Stimulated activated CD8-positive, alpha-beta memory T cell treated with anti-CD3 and anti-CD28 coated beads, Interleukin-7, amount 100 ng/mL, for 24 hours (primary cell): ENCODE measurements around the gene P3H3.
A peak's percentile ranks its signal among the peaks of the same experiment; 100 is the strongest.
"Not testable (repeated sequence)": the region's sequence is repeated elsewhere in the genome, so short reads cannot be mapped to it uniquely, and the experiment has no call there.

Experiments
- DNase-seq: peaks from one replicate; pipeline ENCODE4 v3.0.0-alpha.2; 2020; ENCODE audit warnings: low read depth

P3H3 gene

DNA sequence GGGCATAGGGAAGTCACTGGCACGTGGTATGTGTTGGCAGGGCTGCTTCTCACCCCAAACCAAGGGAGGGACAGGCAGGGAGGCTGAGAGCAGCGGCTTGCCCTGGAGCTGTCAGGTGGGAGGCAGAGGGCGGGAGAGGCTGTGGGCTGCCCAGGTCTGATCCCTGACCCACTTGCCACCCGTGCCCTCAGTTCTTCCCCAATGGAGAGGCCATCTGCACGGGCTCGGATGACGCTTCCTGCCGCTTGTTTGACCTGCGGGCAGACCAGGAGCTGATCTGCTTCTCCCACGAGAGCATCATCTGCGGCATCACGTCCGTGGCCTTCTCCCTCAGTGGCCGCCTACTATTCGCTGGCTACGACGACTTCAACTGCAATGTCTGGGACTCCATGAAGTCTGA is 17.2 kb downstream of the P3H3 start:
- no peak for DNase-seq

GRCh38 chr12:6846316-6846869 is 18.2 kb downstream of the P3H3 start:
- DNase-seq, result no peak

DNA sequence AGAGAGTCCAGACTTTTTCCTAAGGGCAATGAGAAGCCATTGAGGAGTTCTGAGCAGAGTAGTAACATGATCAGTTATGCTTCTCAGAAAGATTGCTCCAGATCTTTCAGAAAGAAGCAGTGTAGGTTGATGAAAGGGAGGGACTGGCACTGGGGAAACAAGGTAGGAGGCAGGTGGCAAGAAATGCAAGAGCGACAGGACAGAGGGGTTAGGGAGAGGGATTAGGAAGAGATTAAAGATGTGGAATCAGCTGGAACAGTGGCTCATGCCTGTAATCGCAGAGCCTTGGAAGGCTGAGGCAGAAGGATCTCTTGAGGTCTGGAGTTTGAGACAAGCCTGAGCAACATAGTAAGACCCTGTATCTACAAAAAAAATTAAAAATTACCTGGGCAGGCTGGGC is 19.5 kb downstream of the P3H3 start:
- no peak for DNase-seq

DNA sequence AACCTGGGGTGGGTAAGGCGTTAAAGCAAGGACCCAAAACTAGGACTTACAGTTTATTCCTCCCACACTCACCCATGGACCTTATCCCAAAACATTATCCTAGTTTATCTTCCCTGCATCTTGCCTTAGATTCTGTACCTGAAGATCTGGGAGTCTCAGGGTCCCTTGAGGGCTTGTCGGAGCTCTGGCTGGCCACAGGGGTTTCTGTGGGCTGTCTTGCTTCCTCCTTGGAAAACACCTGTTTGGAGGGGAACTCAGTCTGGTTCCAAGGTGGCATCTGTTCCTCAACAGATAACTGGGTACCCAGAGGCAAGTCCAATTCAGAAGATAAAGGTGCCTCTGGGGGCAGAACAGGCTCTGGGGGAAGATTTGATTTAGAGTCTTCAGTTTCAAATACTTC is 21.2 kb downstream of the P3H3 start:
- DNase-seq, result no peak

GRCh38 chr12:6849976-6850560 is 21.9 kb downstream of the P3H3 start:
- DNase-seq, result no peak

DNA sequence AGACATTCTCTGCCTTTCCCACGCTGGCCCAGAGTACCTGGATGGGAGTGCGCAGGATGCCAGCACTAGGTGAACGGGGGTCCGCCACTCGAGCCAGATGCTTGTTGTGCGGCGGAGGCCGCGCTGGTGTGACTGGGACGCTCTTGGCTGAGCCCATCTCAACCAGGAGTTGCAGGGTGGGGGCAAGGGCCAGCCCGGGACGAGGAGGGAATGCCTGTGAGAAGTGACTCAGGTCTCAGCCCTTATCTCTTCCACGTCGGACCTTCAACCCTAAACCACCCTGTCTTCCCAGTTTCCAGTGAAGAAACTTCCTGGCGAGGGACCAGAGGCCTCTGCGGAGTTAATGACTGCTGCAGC is 22.6 kb downstream of the P3H3 start:
- no peak for DNase-seq

- DNase-seq, result peak; percentile 85
These were observed 23.1 kb downstream of the P3H3 start, which contains the start of gene CDCA3 for GRCh38 chr12:6851153-6851920. Gene CDCA3, minus strand, starts transcription at chr12:6851286. Its CDS starts 334 bp downstream, at chr12:6850952.

- DNase-seq, result peak; percentile 93
These were observed 23.9 kb downstream of the P3H3 start, which contains the start of gene USP5 for GRCh38 chr12:6851921-6852650. Gene USP5, plus strand, starts transcription at chr12:6852150. Its CDS starts 30 bp downstream, at chr12:6852180.

GRCh38 chr12:6852651-6853354 is 24.6 kb downstream of the P3H3 start:
- DNase-seq, result peak; percentile 56

GRCh38 chr12:6853626-6854025 is 25.4 kb downstream of the P3H3 start:
- no peak for DNase-seq

GRCh38 chr12:6854036-6854435 is 25.8 kb downstream of the P3H3 start:
- DNase-seq, result no peak

DNA sequence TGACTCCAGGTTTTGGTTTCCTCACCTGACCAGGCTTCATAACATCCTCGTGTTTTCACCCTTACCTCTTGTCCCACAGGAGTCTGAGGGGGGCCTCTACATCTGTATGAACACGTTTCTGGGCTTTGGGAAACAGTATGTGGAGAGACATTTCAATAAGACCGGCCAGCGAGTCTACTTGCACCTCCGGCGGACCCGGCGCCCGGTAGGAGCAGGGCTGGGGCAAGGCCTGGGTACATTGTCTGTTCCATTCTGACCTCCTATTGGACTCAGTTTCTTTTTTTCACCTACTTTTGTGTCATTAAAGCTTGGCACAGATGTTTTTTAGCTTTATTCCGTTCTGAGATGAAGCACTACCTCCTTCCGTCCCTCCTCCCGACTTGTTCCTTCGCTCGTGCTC is 27.1 kb downstream of the P3H3 start:
- no peak for DNase-seq

DNA sequence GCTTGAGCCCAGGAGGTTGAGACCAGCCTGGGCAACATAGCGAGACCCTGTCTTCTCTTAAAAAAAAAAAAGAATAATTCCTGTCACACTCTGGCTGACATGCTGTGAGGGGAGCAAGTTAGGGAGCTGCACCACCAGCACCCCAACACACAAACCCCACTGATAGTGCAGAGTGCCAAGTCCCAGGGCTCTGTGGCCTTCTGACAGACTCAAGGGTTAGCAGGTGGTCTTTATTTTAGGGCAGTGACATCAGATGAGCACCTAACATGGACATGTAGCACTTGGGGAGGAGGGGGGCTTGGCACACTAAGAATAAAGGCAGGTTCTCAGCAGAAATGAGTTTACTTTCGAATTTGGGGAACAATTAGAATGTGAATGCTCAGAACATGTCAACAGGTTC is 30.6 kb downstream of the P3H3 start:
- DNase-seq, result no peak

DNA sequence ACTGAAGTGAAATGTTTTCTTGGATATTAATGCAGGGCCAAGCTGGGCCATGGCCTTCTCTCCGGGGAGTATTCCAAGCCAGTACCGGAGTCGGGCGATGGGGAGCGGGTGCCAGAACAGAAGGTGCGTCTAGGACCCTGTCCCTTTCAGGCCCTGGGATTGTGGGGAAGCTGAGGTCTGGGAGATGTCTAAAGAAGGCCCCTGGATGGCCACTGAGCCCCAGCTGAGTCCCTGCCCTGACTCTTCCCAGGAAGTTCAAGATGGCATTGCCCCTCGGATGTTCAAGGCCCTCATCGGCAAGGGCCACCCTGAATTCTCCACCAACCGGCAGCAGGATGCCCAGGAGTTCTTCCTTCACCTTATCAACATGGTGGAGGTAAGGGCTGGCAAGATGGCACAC is 31.9 kb downstream of the P3H3 start:
- no peak for DNase-seq

DNA sequence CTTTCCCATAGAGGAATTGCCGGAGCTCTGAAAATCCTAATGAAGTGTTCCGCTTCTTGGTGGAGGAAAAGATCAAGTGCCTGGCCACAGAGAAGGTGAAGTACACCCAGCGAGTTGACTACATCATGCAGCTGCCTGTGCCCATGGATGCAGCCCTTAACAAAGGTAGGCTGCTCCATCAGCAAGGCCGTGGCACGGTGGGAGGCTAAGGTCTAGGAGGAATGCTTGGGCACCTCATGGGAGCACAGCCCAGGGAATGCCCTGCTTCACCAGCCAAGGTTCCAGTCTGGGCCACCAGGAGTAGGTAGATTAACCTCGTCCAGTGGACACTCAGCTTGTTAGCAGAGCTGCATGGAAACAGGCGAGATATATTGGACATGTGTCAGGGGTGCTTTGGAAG is 32.7 kb downstream of the P3H3 start:
- no peak for DNase-seq

DNA sequence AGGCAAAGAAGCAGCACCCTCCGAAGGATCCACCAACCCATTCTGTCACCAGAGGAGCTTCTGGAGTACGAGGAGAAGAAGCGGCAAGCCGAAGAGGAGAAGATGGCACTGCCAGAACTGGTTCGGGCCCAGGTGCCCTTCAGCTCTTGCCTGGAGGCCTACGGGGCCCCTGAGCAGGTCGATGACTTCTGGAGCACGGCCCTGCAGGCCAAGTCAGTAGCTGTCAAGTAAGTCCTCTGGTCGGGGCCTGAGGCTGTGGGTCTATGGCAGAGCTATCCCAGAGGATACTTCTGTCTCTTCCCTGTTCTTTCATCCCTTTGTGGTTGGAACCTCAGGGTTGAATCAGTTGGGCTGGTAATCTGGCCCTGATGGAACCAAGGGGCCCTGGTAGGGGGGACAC is 33.2 kb downstream of the P3H3 start:
- DNase-seq, result no peak

DNA sequence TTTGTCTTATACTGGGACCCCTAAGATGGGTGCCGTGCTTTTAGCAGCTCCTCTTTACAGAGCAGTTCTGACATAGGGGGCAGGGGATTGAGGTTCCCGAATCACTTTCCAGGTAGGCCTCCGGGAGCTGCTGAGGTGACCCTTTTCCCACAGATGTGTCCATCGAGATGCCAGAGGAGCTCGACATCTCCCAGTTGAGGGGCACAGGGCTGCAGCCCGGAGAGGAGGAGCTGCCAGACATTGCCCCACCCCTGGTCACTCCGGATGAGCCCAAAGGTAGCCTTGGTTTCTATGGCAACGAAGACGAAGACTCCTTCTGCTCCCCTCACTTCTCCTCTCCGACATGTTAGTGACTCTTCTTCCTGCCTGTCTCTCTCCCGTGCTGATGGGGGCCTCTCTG is 34.8 kb downstream of the P3H3 start:
- no peak for DNase-seq

DNA sequence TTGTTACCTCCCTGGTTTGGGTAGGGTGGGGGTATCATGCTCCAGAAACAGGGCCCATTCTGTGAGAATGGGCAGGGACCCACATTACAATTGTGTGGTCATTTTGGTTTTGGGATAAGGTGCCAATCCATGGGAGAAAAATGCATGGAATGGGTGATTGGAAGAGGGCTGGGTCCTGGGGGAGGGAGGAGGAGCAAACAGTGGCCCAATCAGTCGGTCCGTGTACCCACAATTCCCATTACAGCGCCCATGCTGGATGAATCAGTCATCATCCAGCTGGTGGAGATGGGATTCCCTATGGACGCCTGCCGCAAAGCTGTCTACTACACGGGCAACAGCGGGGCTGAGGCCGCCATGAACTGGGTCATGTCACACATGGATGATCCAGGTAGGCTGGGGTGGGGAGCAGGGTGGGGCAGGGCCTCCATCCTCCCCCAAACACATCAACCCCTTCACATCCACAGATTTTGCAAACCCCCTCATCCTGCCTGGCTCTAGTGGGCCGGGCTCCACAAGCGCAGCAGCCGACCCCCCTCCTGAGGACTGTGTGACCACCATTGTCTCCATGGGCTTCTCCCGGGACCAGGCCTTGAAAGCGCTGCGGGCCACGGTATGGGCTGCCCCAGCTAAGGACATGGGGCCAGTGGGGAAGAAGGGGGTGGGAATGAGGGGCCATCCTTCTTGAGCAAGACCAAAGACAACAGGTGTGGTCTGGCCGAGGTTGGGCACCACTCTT is 35.5 kb downstream of the P3H3 start:
- DNase-seq, result no peak

GRCh38 chr12:6865307-6865706 is 37.1 kb downstream of the P3H3 start:
- not testable (repeated sequence) for DNase-seq

- no peak for DNase-seq
These were observed 38.1 kb downstream of the P3H3 start for GRCh38 chr12:6866163-6866919.

GRCh38 chr12:6866920-6867412 is 38.8 kb downstream of the P3H3 start:
- no peak for DNase-seq
